Body of pancreas (tissue), 4 donors: ENCODE data around the gene TAF6L.

Experiments
- CTCF ChIP-seq, 7 experiments: fragments of 450-650 bp in 4 of 7; fragments of 200-600 bp in 3 of 7; sonication (generic) in 3 of 7; IDR thresholded peaks; one replicate each; pipeline ENCODE4 v1.5.1; 2016 to 2019; ENCODE audit warnings: antibody characterized with exemption in 7 of 7
- POLR2A ChIP-seq, 3 donors: fragments of 450-650 bp; IDR thresholded peaks; one replicate each; pipeline ENCODE4 v1.6.1; 2016; ENCODE audit warnings: antibody characterized with exemption in 3 of 3, mild to moderate bottlenecking in 2 of 3

DNA sequence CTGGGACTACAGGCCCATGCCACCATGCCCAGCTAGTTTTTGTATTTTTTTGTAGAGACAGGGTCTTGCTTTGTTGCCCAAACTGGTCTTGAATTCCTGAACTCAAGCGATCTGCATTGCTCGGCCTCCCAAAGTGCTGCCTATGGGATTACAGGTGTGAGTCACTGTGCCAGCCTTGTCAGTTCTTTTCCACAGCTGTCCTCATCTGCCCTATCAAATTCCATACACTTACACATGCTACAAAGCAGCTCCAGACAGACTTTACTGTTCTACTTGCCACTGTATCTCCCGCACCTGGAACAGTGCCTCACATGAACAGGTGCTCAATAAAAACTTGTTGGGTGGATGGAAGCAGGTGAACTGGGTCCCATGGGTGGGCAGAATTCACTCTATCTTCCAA, 52.5 kb downstream of the TAF6L start:
- no peak for TF ChIP-seq POLR2A (IDR thresholded peaks at IDR 0.05)
- no peak for TF ChIP-seq CTCF (IDR thresholded peaks at IDR 0.05)
